GM12891 (cell line): ENCODE measurements around the gene ANKEF1.
"Not testable (repeated sequence)": the region's sequence is repeated elsewhere in the genome, so short reads cannot be mapped to it uniquely, and the experiment has no call there.

Experiments used
- DNase-seq: peaks from one replicate; pipeline ENCODE4 v3.0.0; 2011; ENCODE audit warnings: low spot score; ENCODE audit not compliant: insufficient read length
- FAIRE-seq: peaks from 2 replicates; lab custom pipeline; 2011; peaks lifted over from hg19 to GRCh38; lab: Jason Lieb, UNC
- PAX5 ChIP-seq: IDR thresholded peaks from 2 replicates; pipeline ENCODE4 v1.6.1; 2011; ENCODE audit warnings: low read length, moderate library complexity, mild to moderate bottlenecking; ENCODE audit not compliant: insufficient read depth, severe bottlenecking
- POLR2A ChIP-seq: IDR thresholded peaks from 2 replicates; pipeline ENCODE4 v1.6.1; 2011; ENCODE audit warnings: low read depth, low read length, control low read depth
- POLR2AphosphoS5 ChIP-seq: IDR thresholded peaks from 2 replicates; pipeline ENCODE4 v1.6.1; 2011; ENCODE audit warnings: low read depth, low read length, control low read depth
- POU2F2 ChIP-seq: IDR thresholded peaks from 2 replicates; pipeline ENCODE4 v1.6.1; 2011; ENCODE audit warnings: low read depth, mild to moderate bottlenecking, control low read depth, low read length, moderate library complexity
- SPI1 ChIP-seq: IDR thresholded peaks from 2 replicates; pipeline ENCODE4 v1.6.1; 2011; ENCODE audit warnings: low read depth, low read length, control low read depth
- TAF1 ChIP-seq: IDR thresholded peaks from 2 replicates; pipeline ENCODE4 v1.6.1; 2011; ENCODE audit warnings: low read depth, low read length, control low read depth

ANKEF1 gene

DNA sequence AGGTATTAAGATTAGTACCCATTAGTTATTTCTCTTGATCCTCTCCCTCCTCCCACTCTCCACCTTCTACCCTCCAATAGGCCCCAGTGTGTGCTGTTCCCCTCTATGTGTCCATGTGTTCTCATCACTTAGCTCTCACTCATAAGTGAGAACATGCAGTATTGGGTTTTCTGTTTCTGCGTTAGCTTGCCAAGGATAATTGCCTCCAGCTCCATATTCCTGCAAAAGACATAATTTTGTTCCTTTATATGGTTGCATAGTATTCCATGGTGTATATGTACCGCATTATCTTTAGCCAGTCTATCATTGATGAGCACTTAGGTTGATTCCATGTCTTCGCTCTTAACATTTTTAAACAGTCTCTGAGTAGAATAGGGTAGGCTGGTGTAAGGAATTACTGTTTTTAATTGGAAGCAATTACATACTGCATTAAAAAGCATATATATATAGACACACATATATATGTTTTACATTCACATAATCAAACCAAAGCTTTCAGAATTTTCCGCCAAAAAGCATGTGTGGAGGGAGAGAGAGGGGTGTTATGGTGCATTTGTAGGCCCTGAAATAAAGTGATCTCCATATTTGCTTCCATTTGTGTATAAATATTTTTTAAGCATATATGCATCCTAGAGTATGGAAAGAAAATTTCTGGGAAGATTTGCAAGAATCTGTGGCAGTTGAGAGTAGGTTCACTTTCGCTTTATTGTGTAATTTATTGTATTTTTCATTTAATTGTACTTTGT is 709 bp upstream of the ANKEF1 start:
- TF ChIP-seq POLR2AphosphoS5 (no peak), POU2F2 (no peak), SPI1 (no peak), TAF1 (no peak), POLR2A (no peak), PAX5 (no peak)
- DNase-seq (no peak), FAIRE-seq (no peak)

DNA sequence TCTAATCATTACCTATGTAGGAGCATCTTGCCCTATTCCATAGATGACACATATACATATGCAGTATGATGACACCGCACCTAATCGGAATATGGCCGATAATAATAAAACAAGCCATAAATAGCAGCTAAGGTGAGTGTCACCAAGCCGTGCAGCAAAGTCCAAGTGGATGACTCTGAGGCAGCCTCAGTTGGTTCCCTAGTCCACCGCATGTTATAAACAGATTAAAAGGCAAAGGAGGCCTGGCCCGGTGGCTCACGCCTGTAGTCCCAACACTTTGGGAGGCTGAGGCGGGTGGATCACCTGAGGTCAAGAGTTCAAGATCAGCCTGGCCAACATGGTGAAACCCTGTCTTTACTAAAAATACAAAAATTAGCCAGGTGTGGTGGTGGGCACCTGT is 1.5 kb downstream of the ANKEF1 start:
- not testable (repeated sequence) for DNase-seq, FAIRE-seq

DNA sequence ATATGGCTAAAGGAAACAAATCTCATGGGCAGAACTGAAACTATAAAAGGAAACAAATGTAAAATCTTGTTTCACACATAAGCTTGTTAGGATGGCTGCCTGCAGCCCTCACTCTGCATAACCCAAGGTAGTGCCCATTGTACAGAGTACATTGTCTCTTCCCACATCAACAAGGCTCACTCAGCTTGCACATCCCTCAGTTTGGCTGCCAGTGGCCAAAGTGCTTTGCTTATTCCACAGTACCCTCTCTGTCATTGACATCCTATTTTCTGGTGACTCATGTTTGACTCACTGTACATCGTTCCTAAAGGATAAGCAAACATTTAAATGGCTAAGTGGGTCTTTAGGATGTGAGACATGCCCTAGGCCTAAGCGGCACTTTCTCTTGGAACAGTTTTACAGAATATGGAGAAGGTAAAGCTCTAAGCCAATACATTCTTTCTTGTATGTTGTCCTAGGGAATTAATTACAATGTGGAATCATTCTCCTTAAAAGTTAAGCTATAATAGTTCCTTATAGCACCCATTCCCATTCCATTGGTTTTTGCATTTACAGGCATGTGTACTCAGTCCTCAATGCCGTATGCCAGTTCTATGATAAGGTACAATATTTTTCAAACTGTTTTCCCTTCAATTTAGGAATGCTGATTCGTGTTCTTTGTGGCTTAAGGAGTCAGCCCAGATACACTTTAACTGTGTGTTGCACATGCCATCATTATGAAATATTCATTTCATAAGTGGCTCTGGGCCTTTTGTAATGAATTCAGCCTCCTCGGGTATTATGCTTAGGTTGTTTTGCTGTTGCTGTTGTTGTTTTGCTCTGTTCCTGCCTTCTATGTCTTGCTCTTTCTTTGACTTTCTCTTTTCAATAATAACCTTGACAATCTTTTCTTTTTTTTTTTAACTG is 5.5 kb downstream of the ANKEF1 start:
- FAIRE-seq (no peak), DNase-seq (no peak)
- no peak for TF ChIP-seq POU2F2
- TF ChIP-seq POLR2A: no peak

DNA sequence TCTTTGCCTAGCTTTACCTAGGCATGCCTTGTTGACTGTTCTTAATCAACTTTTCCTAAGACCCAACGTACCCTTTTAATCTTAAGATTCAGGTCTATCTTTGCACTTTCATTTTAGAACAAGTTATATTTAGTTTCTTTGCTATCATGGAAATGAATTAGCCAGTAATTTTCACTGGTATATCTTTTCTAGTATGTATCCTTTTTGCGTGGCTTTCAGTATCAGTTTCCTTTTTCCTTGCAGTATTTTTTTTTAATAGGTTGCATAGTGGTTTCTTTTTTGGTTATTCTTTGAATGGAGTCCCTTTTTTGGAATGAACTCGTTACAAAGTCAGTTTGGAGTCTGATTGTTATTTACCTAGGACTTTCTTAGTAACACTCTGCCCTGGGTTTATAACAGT is 7.3 kb downstream of the ANKEF1 start:
- no peak for FAIRE-seq

DNA sequence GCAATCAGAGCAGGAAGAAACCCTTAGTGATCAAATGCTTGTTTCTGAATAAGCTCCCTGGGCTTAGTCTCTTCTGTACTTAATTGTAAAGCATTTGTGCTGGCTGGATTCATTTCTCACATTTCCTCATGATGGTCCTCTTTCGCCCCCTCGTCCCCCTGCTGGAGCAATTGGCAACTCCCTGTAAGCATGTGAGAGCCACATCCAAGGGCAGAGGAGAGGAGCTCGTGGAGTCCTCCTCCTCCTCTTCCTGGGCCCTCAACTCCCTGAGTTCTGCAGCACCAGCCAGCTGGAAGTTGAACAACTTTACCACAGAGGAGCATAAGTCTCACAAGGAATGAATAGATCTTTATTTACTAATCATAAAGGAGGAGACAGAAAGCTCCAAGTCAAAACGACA is 12.6 kb downstream of the ANKEF1 start:
- DNase-seq (no peak), FAIRE-seq (no peak)
- TF ChIP-seq TAF1 (no peak), PAX5 (no peak), POLR2AphosphoS5 (no peak), POLR2A (no peak), POU2F2 (no peak), SPI1 (no peak)

More for the DNA sequence above, 7.3 kb downstream of the ANKEF1 start:
- no peak for TF ChIP-seq TAF1
- no peak for TF ChIP-seq POLR2AphosphoS5
- TF ChIP-seq POLR2A: no peak
- TF ChIP-seq SPI1: no peak
- TF ChIP-seq PAX5: no peak
- no peak for TF ChIP-seq POU2F2
- no peak for DNase-seq

DNA sequence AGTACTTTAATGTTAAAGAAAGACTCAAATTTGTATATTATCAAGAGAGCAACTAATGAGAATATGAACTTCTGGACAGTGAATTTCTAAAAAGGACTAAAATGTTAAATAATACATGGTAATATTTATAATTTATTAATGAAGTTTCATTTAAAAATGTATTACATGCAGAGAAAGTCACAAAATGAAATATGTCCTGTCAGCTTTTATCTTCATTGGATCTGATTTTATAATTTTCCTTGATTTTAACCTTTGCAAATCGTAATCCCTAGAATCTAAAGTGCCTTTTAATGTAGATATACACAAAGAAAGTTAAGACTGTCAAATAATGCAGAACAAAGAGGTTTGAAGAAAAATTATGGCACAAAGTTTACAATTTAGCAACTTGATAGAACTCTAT is 16.4 kb downstream of the ANKEF1 start:
- FAIRE-seq (no peak), DNase-seq (no peak)
- TF ChIP-seq TAF1 (no peak), PAX5 (no peak), POU2F2 (no peak)

DNA sequence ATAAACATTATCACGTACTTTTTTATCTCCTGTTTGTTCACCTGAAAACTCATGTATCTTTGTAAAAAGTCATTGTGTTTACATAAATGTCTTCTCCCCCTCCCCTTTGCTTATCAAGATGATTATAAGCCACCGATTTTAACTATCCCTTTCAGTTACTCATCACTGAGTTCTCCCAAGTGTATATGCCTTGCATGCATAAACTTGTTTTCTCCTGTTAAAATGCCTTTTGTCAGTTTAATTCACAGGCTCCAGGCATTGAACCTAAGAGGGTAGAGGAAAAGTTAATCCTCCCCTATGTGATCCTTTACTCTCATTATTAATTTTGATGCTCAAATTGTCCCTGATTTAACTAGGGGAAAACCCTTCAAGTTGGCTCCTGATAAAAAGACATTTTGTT is 24.2 kb downstream of the ANKEF1 start:
- TF ChIP-seq POU2F2 (no peak), PAX5 (no peak)
- FAIRE-seq (no peak), DNase-seq (no peak)

DNA sequence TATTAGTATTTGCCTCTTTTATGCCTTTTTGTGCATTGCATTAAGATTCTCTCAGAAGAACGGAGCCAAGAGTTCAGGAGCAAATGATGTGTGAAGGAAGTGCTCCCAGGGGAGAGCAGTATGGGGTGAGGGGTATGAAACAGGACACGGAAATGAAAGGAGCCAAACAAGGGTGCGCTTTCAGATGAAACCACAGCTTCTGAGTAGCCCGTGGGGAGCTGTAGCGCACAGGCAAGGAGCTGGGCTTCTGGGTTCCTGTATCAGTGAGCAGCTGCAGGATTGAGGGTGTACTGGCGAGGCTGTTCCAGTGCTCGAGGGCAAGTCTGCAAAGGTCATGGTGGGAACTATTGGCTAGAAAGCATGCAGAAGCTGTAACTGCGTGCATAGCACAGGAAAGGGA is 25.4 kb downstream of the ANKEF1 start:
- TF ChIP-seq PAX5: no peak
- TF ChIP-seq POLR2AphosphoS5: no peak
- TF ChIP-seq POLR2A: no peak
- TF ChIP-seq SPI1: no peak
- TF ChIP-seq TAF1: no peak
- no peak for TF ChIP-seq POU2F2
- DNase-seq (no peak), FAIRE-seq (no peak)

DNA sequence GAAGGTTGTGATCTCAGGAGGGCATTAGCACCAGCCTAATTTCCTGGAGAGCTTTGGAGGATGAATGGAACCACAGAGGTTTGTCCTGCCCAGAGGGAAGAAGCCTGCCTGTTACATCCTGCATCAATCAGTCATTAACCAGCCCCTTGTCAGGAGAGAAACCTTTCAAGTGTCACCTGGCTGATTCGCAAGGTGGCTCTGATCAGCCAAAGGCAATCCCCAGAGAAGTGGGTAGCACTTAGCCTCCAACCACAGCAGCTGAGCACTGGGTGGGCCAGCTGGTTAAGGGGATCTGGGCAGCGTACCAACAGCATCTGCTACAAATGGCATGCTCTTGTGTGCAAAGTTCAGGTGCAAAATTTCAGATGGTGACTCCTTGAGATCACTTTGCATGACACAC is 26.9 kb downstream of the ANKEF1 start:
- DNase-seq (no peak), FAIRE-seq (no peak)
- no peak for TF ChIP-seq SPI1
- TF ChIP-seq PAX5: no peak
- no peak for TF ChIP-seq POLR2A
- TF ChIP-seq POLR2AphosphoS5: no peak
- TF ChIP-seq POU2F2: no peak
- TF ChIP-seq TAF1: no peak

DNA sequence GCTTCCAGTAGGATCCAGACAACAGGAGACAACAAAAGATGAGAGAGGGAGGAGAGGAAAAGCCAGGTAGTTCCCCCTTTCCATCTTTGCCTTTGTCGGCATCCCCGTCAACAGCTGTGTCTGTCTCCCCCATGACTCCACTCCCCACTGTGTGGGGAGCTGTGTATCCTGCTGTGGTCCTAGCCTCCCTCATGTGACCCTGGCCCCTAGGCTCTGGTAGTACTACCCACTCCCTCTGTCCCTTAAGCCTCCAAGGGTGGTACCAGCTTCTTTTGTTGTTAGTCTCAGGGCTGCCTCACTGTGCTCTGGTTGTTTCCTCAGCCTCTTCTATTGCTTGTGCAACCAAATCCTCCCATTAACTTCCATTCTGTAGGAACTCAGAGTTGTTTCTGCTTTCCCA is 28.7 kb downstream of the ANKEF1 start:
- FAIRE-seq (no peak), DNase-seq (no peak)
- TF ChIP-seq SPI1 (no peak), TAF1 (no peak), POLR2AphosphoS5 (no peak), POLR2A (no peak), PAX5 (no peak), POU2F2 (no peak)
